NCI-H1105 (cell line): ENCODE results near the gene NXPH4.

Experiments used
- DNase-seq: peaks from one replicate; lab custom pipeline; 2025; lab: John Stamatoyannopoulos, UW

Gene NXPH4

GRCh38 chr12:57216014-57216911 lies at the start of gene NXPH4:
TSS of gene NXPH4 (plus strand) at chr12:57216794. CDS start at chr12:57216970, 176 bp downstream.
- DNase-seq: peak; percentile 15

- no peak for DNase-seq
Observed at GRCh38 chr12:57166971-57167371, 49.6 kb upstream of the NXPH4 start.

- DNase-seq: no peak
Observed at GRCh38 chr12:57168058-57168457, 48.5 kb upstream of the NXPH4 start.

GRCh38 chr12:57169046-57169795 lies 47.4 kb upstream of the NXPH4 start:
- DNase-seq: no peak

- DNase-seq: no peak
Observed at GRCh38 chr12:57169969-57170368, 46.6 kb upstream of the NXPH4 start.

GRCh38 chr12:57170408-57170807 lies 46.2 kb upstream of the NXPH4 start:
- no peak for DNase-seq

GRCh38 chr12:57170927-57171326 lies 45.7 kb upstream of the NXPH4 start:
- DNase-seq: no peak

- DNase-seq: no peak
Observed at GRCh38 chr12:57171668-57172067, 44.9 kb upstream of the NXPH4 start.

GRCh38 chr12:57173089-57173488 lies 43.5 kb upstream of the NXPH4 start:
- no peak for DNase-seq

- DNase-seq: no peak
Observed at GRCh38 chr12:57173683-57174082, 42.9 kb upstream of the NXPH4 start.

- DNase-seq: peak; percentile 88
Observed at GRCh38 chr12:57175428-57176138, 41.0 kb upstream of the NXPH4 start.

GRCh38 chr12:57176139-57176477 lies 40.5 kb upstream of the NXPH4 start:
- DNase-seq: no peak

GRCh38 chr12:57176846-57177245 lies 39.7 kb upstream of the NXPH4 start:
- no peak for DNase-seq

- DNase-seq: no peak
Observed at GRCh38 chr12:57177354-57177753, 39.2 kb upstream of the NXPH4 start.

GRCh38 chr12:57178213-57178612 lies 38.4 kb upstream of the NXPH4 start:
- no peak for DNase-seq

- no peak for DNase-seq
Observed at GRCh38 chr12:57179331-57180086, 37.1 kb upstream of the NXPH4 start.

GRCh38 chr12:57180321-57180989 lies 36.1 kb upstream of the NXPH4 start:
- no peak for DNase-seq

- DNase-seq: no peak
Observed at GRCh38 chr12:57181072-57181471, 35.5 kb upstream of the NXPH4 start.

- no peak for DNase-seq
Observed at GRCh38 chr12:57181561-57182155, 34.9 kb upstream of the NXPH4 start.

- DNase-seq: peak; percentile 27
Observed at GRCh38 chr12:57182918-57183575, 33.5 kb upstream of the NXPH4 start.
